Activated CD4-positive, CD25-positive, alpha-beta regulatory T cell treated with anti-CD3 and anti-CD28 coated beads, Interleukin-2, amount 50 U/mL, for 16 hours (primary cell): ENCODE data around the gene UROC1.

ENCODE experiments used
- DNase-seq: peaks from one replicate; pipeline ENCODE4 v3.0.0-alpha.2; 2020; ENCODE audit warnings: low read depth, low spot score

UROC1 gene

GRCh38 chr3:126531051-126531330 lies 13.4 kb upstream of the UROC1 start:
- no peak for DNase-seq

- DNase-seq: no peak
Measured at GRCh38 chr3:126530171-126531050, 12.8 kb upstream of the UROC1 start.

- DNase-seq: no peak
Measured at GRCh38 chr3:126529585-126530170, 12.1 kb upstream of the UROC1 start.

GRCh38 chr3:126528800-126529541 lies 11.4 kb upstream of the UROC1 start:
- DNase-seq: no peak

- DNase-seq: no peak
Measured at GRCh38 chr3:126528419-126528799, 10.8 kb upstream of the UROC1 start.

- DNase-seq: no peak
Measured at GRCh38 chr3:126527455-126528211, 10.1 kb upstream of the UROC1 start.

GRCh38 chr3:126527006-126527405 lies 9.4 kb upstream of the UROC1 start:
- no peak for DNase-seq

- no peak for DNase-seq
Measured at GRCh38 chr3:126526668-126527005, 9.1 kb upstream of the UROC1 start.

GRCh38 chr3:126525853-126526667 lies 8.5 kb upstream of the UROC1 start:
- no peak for DNase-seq

GRCh38 chr3:126525091-126525852 lies 7.7 kb upstream of the UROC1 start:
- DNase-seq: no peak

- no peak for DNase-seq
Measured at GRCh38 chr3:126524429-126524988, 6.9 kb upstream of the UROC1 start.

- no peak for DNase-seq
Measured at GRCh38 chr3:126523745-126524428, 6.3 kb upstream of the UROC1 start, which contains the start of gene CHST13. TSS of gene CHST13 (plus strand) at chr3:126524155. CDS start at chr3:126524333, 178 bp downstream.

GRCh38 chr3:126522363-126522788 lies 4.8 kb upstream of the UROC1 start:
- peak; percentile 12 for DNase-seq

- no peak for DNase-seq
Measured at GRCh38 chr3:126521122-126521891, 3.7 kb upstream of the UROC1 start.

GRCh38 chr3:126519506-126520455 lies 2.2 kb upstream of the UROC1 start:
- no peak for DNase-seq

GRCh38 chr3:126518779-126519177 lies 1.2 kb upstream of the UROC1 start:
- no peak for DNase-seq

GRCh38 chr3:126517986-126518778 lies 609 bp upstream of the UROC1 start:
- DNase-seq: no peak
